K562 (cell line): Measurements from ENCODE around the gene SLC1A3. TPM values are rescaled to one million over a fixed set of nuclear protein-coding genes. Genes with fewer than 3 reads are reported as not detected.

Experiments
- ATAC-seq: fragments of 200-7000 bp; cut with Tn5 transposase; 3 replicates; pipeline ENCODE4 v1.9.1; 2020; ENCODE audit warnings: moderate library complexity
- BruUV-seq: library from RNA; stranded (reverse); fragments of 400-500 nt; replicated peaks from 2 replicates; lab custom pipeline; 2021; lab: Mats Ljungman, UMichigan
- CTCF ChIA-PET: fragments of 300-600 bp; formaldehyde crosslinking; extraction: SDS; loops from one replicate; lab custom pipeline; 2021; ENCODE audit warnings: low intra/inter-chr PET ratio; lab: Yijun Ruan, JAX
- POLR2A ChIA-PET: fragments of 300-600, 350-650 bp; sonication (Branson Sonifier 250); formaldehyde crosslinking; extraction: SDS; loops from one replicate; lab custom pipeline; 2021; ENCODE audit warnings: antibody characterized with exemption, inconsistent platforms; lab: Yijun Ruan, JAX
- DNase-seq, 4 experiments: peaks; one replicate each; pipeline versions ENCODE4 v3.0.0 to v3.0.0-alpha.2; 2011 to 2018; ENCODE audit warnings: low spot score in 3 of 4, mixed read lengths in 3 of 4; ENCODE audit errors: extremely low read depth in 1 of 4
- FAIRE-seq: peaks from 2 replicates; lab custom pipeline; 2011; peaks lifted over from hg19 to GRCh38; lab: Jason Lieb, UNC
- H2AFZ ChIP-seq: 2 replicates; pipeline ENCODE4 v1.6.0; 2011; ENCODE audit warnings: low read depth, low read length, control low read depth, inconsistent platforms
- H3K27ac ChIP-seq: fragments of 200-600 bp; 3 replicates; pipeline ENCODE4 v1.8.0; 2011; ENCODE audit warnings: low read depth, mild to moderate bottlenecking, control low read depth, inconsistent platforms, low read length, moderate library complexity, mixed read lengths; ENCODE audit errors: extremely low read depth
- H3K27me3 ChIP-seq, 2 experiments: fragments of 300-600 bp in 1 of 2; 2 replicates in 1 of 2; 3 replicates in 1 of 2; pipeline versions ENCODE4 v1.6.0 to v1.8.0; 2011; ENCODE audit warnings: inconsistent platforms in 2 of 2, low read length in 2 of 2, mild to moderate bottlenecking in 1 of 2, mixed read lengths in 1 of 2, moderate library complexity in 1 of 2; ENCODE audit not compliant: control insufficient read depth in 2 of 2, insufficient read depth in 2 of 2
- H3K36me3 ChIP-seq: fragments of 300-600 bp; 3 replicates; pipeline ENCODE4 v1.8.0; 2011; ENCODE audit warnings: mild to moderate bottlenecking, low read length, inconsistent platforms; ENCODE audit not compliant: control insufficient read depth, insufficient read depth
- H3K4me1 ChIP-seq, 2 experiments: fragments of 200-600 bp in 1 of 2; replicated peaks in 1 of 2; 2 replicates in 1 of 2; 3 replicates in 1 of 2; pipeline versions ENCODE4 v1.5.1 to v1.8.0; 2011; ENCODE audit warnings: inconsistent platforms in 2 of 2, low read length in 2 of 2, mild to moderate bottlenecking in 1 of 2, mixed read lengths in 1 of 2, moderate library complexity in 1 of 2; ENCODE audit not compliant: control insufficient read depth in 2 of 2, insufficient read depth in 2 of 2
- H3K4me2 ChIP-seq: 2 replicates; pipeline ENCODE4 v1.6.1; 2011; ENCODE audit warnings: low read length, control low read depth, inconsistent platforms, mixed read lengths; ENCODE audit not compliant: insufficient read depth
- H3K4me3 ChIP-seq: fragments of 200-600 bp; sonication (generic), shearing (Covaris generic); 2 replicates; pipeline ENCODE4 v1.5.1; 2016; ENCODE audit warnings: control low read depth, inconsistent platforms
- H3K79me2 ChIP-seq: fragments of 200-600 bp; 3 replicates; pipeline ENCODE4 v1.8.0; 2011; ENCODE audit warnings: low read length, inconsistent platforms; ENCODE audit not compliant: control insufficient read depth, insufficient read depth
- H3K9ac ChIP-seq, 2 experiments: 2 replicates each; pipeline versions ENCODE4 v1.6.0 to v1.6.1; 2011; ENCODE audit warnings: low read depth in 2 of 2, low read length in 2 of 2, control low read depth in 1 of 2, inconsistent platforms in 1 of 2, mild to moderate bottlenecking in 1 of 2, mixed read lengths in 1 of 2; ENCODE audit not compliant: insufficient read depth in 1 of 2
- H3K9me1 ChIP-seq: one replicate; pipeline ENCODE4 v1.6.0; 2011; ENCODE audit warnings: inconsistent platforms, mild to moderate bottlenecking, low read length, moderate library complexity; ENCODE audit not compliant: control insufficient read depth, insufficient read depth
- H3K9me3 ChIP-seq: replicated peaks from 2 replicates; pipeline ENCODE4 v1.5.1; 2011; ENCODE audit warnings: low read depth, low read length, inconsistent platforms; ENCODE audit not compliant: control insufficient read depth, insufficient read depth
- H4K20me1 ChIP-seq: replicated peaks from 2 replicates; pipeline ENCODE4 v1.6.1; 2011; ENCODE audit warnings: low read length, inconsistent platforms, mixed read lengths; ENCODE audit not compliant: control insufficient read depth, insufficient read depth
- ARID2 ChIP-seq: fragments of 450-650 bp; IDR thresholded peaks from 2 replicates; pipeline ENCODE4 v1.6.1; 2017; ENCODE audit warnings: antibody characterized with exemption, mild to moderate bottlenecking
- CBX8 ChIP-seq: fragments of 200-600 bp; sonication (generic); IDR thresholded peaks from 2 replicates; pipeline ENCODE4 v1.6.1; 2012; ENCODE audit warnings: borderline replicate concordance, mixed run types, low read depth, mild to moderate bottlenecking, moderate library complexity, mixed read lengths, low read length, control low read depth, inconsistent platforms; ENCODE audit not compliant: poor library complexity, severe bottlenecking; ENCODE audit errors: extremely low read depth
- CEBPB ChIP-seq: fragments of 450-650 bp; IDR thresholded peaks from 2 replicates; pipeline ENCODE4 v1.6.1; 2016; ENCODE audit warnings: missing genetic modification characterization, missing compliant biosample characterization
- EP300 ChIP-seq: IDR thresholded peaks from 2 replicates; pipeline ENCODE4 v1.6.1; 2012; ENCODE audit warnings: low read length, improper control_type of control experiment
- GTF2B ChIP-seq: IDR thresholded peaks from 2 replicates; pipeline ENCODE4 v1.6.1; 2011; ENCODE audit not compliant: insufficient read length; ENCODE audit errors: extremely low read depth
- IFI16 ChIP-seq: fragments of 250-450 bp; sonication (Bioruptor Pico); IDR thresholded peaks from 2 replicates; pipeline ENCODE4 v2.1.2; 2022; ENCODE audit warnings: mild to moderate bottlenecking, inconsistent platforms
- POLR3G ChIP-seq: IDR thresholded peaks from 2 replicates; pipeline ENCODE4 v1.6.1; 2011; ENCODE audit not compliant: insufficient read length, insufficient replicate concordance; ENCODE audit errors: extremely low read depth
- SNRNP70 ChIP-seq: fragments of 200-400 bp; formaldehyde crosslinking; optimal IDR thresholded peaks from 2 replicates; pipeline ENCODE3; 2017; ENCODE audit warnings: low read depth, low read length
- STAG1 ChIP-seq: sonication (generic); formaldehyde crosslinking; IDR thresholded peaks from 2 replicates; pipeline ENCODE4 v1.5.0; 2020; ENCODE audit warnings: missing genetic modification reagents, borderline replicate concordance
- XRCC4 ChIP-seq: IDR thresholded peaks from one replicate; pipeline ENCODE4 v1.6.1; 2011; ENCODE audit not compliant: insufficient read depth, insufficient read length; ENCODE audit errors: extremely low read depth
- ZBTB2 ChIP-seq: fragments of 450-650 bp; IDR thresholded peaks from 2 replicates; pipeline ENCODE4 v1.6.1; 2016; ENCODE audit warnings: antibody characterized with exemption
- ZBTB8A ChIP-seq: fragments of 450-650 bp; IDR thresholded peaks from 2 replicates; pipeline ENCODE4 v1.6.1; 2018; ENCODE audit warnings: mild to moderate bottlenecking, moderate library complexity; ENCODE audit not compliant: partially characterized antibody
- ZNF77 ChIP-seq: fragments of 250-450 bp; sonication (Bioruptor Pico); IDR thresholded peaks from 2 replicates; pipeline ENCODE4 v1.5.0; 2020
- WGBS: fragments of 100-300 bp; shearing (Covaris generic); methylation state at CpG from one replicate; pipeline ENCODE4 v1.1.6; 2016; ENCODE audit warnings: low coverage, mixed read lengths; ENCODE audit not compliant: insufficient coverage; ENCODE audit errors: missing lambda C conversion rate; 5-methylcytosine and 5-hydroxymethylcytosine counted together
- in situ Hi-C: fragments of 300-500 bp; cut with MboI; formaldehyde crosslinking; loops from 4 replicates; pipeline ENCODE4 v1.15.0; 2018; ENCODE audit warnings: inconsistent platforms, mixed read lengths
- intact Hi-C: fragments of 100-400 bp; cut with micrococcal nuclease; formaldehyde crosslinking; loops from 2 replicates; pipeline ENCODE4 v1.14.2; 2022
- polyA plus RNA-seq, 8 experiments: library from polyadenylated mRNA; depleted of rRNA in 4 of 8; stranded (reverse) in 5 of 8; unstranded in 3 of 8; fragments of >200 nt; fragmentation: Nextera tagmentation in 2 of 8; fragmentation: Illumina TruSeq in 1 of 8; extraction: Ambion mirVana in 2 of 8; extraction: Trizol in 1 of 8; gene quantifications; 2 replicates each; pipeline versions ENCODE4 v1.2.1 to v1.2.3, GENCODE V29; 2011 to 2014; ENCODE audit warnings: inconsistent platforms in 1 of 8, missing spikeins in 1 of 8
- total RNA-seq, 7 experiments: library from RNA; depleted of rRNA in 6 of 7; stranded (reverse); fragments of >200 nt in 6 of 7; fragmentation: Illumina TruSeq in 2 of 7; extraction: Trizol in 2 of 7; gene quantifications; 2 replicates each; pipeline versions ENCODE4 v1.2.1 to v1.2.3, GENCODE V29; 2011 to 2021; ENCODE audit warnings: low replicate concordance in 1 of 7

Gene SLC1A3
- total and polyA plus RNA-seq, 9 of the 15 experiments (the other 6 are each of a cell fraction or from before 2014, with no cell fraction given): 0.13 TPM; not detected in 8

GRCh38 chr5:36606036-36606427, 374 bp upstream of the SLC1A3 start:
- peaks cover 11 to 12% of the 10 kb centered on the region in 2 experiments; a peak in 4 of 5 replicates for H3K27me3 ChIP-seq
- no peak for ATAC-seq
- H3K4me2 ChIP-seq: no peak overlapping the region
- H3K4me1 ChIP-seq: no peaks in the 10 kb centered on the region
- ChIA-PET POLR2A (interaction anchor here (0.7 kb wide), 1 partner anchor 15 kb away, joined by 3 read pairs; no protein-coding TSS in a partner anchor), CTCF (no interaction called here)
- H3K9ac ChIP-seq: no peak overlapping the region
- WGBS: 4% methylated on average over 11 of the region's 11 CpGs
- no peak overlapping the region for H2AFZ ChIP-seq
- TF ChIP-seq CBX8 (peak; percentile 74), ZBTB2 (no peak)
- no peak for FAIRE-seq
- H3K9me1 ChIP-seq: no peaks in the 10 kb centered on the region
- DNase-seq: no peak
- no peaks in the 10 kb centered on the region for H3K79me2 ChIP-seq
- in situ Hi-C loops: no loop called here
- no peak overlapping the region for H3K27ac ChIP-seq
- no TSS peak for BruUV-seq
- H3K4me3 ChIP-seq: no peak overlapping the region
- H3K36me3 ChIP-seq: no peaks in the 10 kb centered on the region
- intact Hi-C loops: loop anchor here (5.0 kb wide), 1 partner anchor 86 kb away; no protein-coding TSS in a partner anchor
- H3K9me3 ChIP-seq: no peaks in the 10 kb centered on the region
- no peaks in the 10 kb centered on the region for H4K20me1 ChIP-seq

GRCh38 chr5:36607114-36607571, 737 bp downstream of the SLC1A3 start:
- WGBS: 5% methylated on average over 11 of the region's 11 CpGs
- Histone ChIP-seq H3K27me3 (peaks cover 11 to 12% of the 10 kb centered on the region in 2 experiments; a peak in 4 of 5 replicates), H3K9ac (no peak overlapping the region), H3K9me3 (no peaks in the 10 kb centered on the region), H3K36me3 (no peaks in the 10 kb centered on the region), H3K4me2 (no peak overlapping the region), H3K27ac (no peak overlapping the region), H3K4me3 (no peak overlapping the region), H3K9me1 (no peaks in the 10 kb centered on the region), H3K4me1 (no peaks in the 10 kb centered on the region), H2AFZ (no peak overlapping the region), H3K79me2 (no peaks in the 10 kb centered on the region), H4K20me1 (no peaks in the 10 kb centered on the region)
- intact Hi-C loops: loop anchor here (5.0 kb wide), 1 partner anchor 85 kb away; no protein-coding TSS in a partner anchor
- DNase-seq: no peak
- ChIA-PET CTCF (no interaction called here), POLR2A (interaction anchor here (0.7 kb wide), 1 partner anchor 9 kb away, joined by 3 read pairs; no protein-coding TSS in a partner anchor)
- in situ Hi-C loops: no loop called here
- no peak for TF ChIP-seq STAG1 (CRISPR knock-in tag)
- no peak for TF ChIP-seq CEBPB (tag)
- no peak for TF ChIP-seq SNRNP70
- no peak for TF ChIP-seq EP300
- no peak for TF ChIP-seq IFI16
- TF ChIP-seq ZBTB8A: no peak
- TF ChIP-seq ZNF77: no peak
- no peak for TF ChIP-seq XRCC4
- no peak for TF ChIP-seq GTF2B
- TF ChIP-seq ARID2: no peak
- TF ChIP-seq POLR3G: no peak
- FAIRE-seq: no peak
- BruUV-seq: no TSS peak
- no peak for ATAC-seq
